GM20431 (cell line): Measurements from ENCODE around the gene UNC80.

Experiments
- in situ Hi-C: fragments of 300-500 bp; cut with MseI, MboI; formaldehyde crosslinking; loops from one replicate; pipeline ENCODE4 v1.15.0; 2020; ENCODE audit warnings: low sequenced_read_pairs; ENCODE audit not compliant: unreplicated experiment

UNC80 gene

DNA sequence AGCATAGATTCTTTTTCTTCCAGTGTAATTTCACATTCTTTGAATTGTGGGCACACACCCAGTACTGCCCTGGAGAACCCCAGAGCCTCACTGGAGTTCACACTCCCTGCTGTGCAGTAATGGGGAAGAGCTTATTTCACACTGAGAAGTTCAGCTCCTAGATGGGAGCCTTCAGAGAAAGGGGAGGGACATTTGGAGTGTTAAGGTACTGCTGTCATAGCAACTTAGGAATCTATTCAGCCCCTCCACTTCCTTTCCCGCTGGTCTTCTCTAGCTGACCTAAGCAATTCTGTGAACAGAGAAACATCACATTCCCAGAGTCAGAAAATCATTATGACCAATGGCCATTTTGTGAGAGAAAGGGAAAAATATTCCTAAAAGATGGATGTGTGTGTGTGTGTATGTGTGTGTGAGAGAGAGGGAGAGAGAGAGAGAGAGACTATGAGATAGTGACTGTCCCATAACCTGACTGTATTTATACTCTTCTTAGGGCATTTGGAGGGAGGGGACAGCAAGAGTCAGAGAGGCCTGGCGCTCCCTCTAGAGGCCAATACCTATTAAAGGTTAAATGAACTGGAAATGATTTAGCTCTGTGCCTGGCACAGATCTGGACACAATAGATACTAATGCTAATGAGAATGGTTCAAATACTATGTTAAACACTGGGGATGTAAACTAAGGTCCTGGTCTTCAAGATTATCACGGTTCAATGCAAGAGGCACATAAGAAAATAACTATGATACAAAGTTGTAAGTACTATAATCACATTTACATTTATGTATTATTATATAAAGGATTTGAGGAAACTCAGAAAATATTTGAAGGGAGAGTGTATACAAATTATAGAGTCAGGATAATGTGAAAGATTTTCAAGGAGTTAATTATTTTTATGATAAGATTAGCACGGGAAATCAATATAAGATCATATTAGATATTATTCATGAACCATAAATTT lies 189.3 kb downstream of the UNC80 start:
- in situ Hi-C loops = no loop called here

DNA sequence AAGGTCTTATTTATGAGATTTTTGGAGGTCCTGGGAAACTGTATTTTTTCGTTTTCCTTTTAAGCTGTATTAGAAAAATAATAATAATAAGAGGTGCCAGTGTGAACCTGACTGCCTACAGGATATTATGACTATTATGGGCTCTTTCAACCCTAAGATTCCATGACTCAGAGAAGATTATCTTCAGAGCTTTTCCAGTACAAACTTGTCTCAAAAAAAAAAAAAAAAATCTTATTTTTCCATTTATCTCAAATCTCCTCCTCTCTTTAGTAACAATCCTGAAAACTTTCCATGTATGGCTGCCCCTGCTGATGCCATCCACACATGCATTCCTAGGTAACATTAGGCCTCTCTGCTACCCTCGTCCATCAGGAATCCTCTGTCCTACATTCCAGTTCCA lies 194.1 kb downstream of the UNC80 start:
- in situ Hi-C loops = no loop called here

DNA sequence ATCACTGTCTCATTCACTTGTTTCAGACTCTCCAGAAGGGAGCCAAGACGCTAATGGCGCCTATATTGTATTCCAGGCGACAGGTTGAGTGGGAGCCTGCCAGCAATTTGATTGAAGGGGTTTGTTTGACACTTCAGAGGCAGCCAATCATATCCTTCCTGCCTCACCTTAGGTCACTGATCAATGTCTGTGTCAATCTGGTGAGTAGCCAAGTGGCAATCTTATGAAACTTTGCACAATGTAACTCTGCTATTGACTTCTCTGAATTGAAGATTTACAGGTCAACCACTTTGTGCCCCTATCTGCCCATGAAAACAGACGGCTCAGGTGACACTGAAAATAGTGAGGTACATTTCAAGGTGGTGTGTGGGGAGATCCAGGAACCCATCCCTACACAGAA lies 198.1 kb downstream of the UNC80 start:
- in situ Hi-C loops = loop anchor here (10.0 kb wide), 1 partner anchor 225 kb away; no protein-coding TSS in a partner anchor

GRCh38 chr2:209970271-209970670 lies 198.6 kb downstream of the UNC80 start:
- in situ Hi-C loops = loop anchor here (10.0 kb wide), 1 partner anchor 225 kb away; no protein-coding TSS in a partner anchor

GRCh38 chr2:209970711-209971110 lies 199.1 kb downstream of the UNC80 start:
- in situ Hi-C loops = loop anchor here (10.0 kb wide), 1 partner anchor 224 kb away; no protein-coding TSS in a partner anchor

- in situ Hi-C loops = loop anchor here (10.0 kb wide), 1 partner anchor 221 kb away; no protein-coding TSS in a partner anchor
Measured at GRCh38 chr2:209973328-209973727, 201.7 kb downstream of the UNC80 start.

DNA sequence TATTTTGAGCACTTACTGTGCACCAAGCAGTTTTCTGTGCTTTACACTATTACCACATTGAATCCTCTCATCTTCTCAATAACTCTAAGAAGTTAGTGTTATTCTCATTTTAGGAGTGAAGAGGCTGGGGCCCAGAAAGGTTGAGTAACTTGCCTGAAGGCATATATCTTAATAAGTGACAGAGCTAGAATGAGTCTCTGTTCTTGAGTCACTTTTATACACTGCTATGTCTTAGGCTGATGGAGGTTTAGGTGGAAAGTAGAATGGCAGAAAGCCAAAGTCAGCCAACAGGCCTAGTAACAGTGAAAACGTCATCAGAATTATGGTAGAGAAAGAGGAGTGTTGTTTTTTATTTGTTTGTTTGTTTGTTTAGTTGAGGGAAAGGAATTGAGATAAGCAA lies 202.9 kb downstream of the UNC80 start:
- in situ Hi-C loops = loop anchor here (10.0 kb wide), 1 partner anchor 220 kb away; no protein-coding TSS in a partner anchor

GRCh38 chr2:209976698-209977385 lies 205.2 kb downstream of the UNC80 start:
- in situ Hi-C loops = loop anchor here (10.0 kb wide), 1 partner anchor 218 kb away; no protein-coding TSS in a partner anchor

- in situ Hi-C loops = loop anchor here (10.0 kb wide), 1 partner anchor 217 kb away; no protein-coding TSS in a partner anchor
Measured at GRCh38 chr2:209977386-209978239, 206.0 kb downstream of the UNC80 start.

GRCh38 chr2:209984291-209984690 lies 212.7 kb downstream of the UNC80 start:
- in situ Hi-C loops = no loop called here

GRCh38 chr2:209985874-209986273 lies 214.2 kb downstream of the UNC80 start:
- in situ Hi-C loops = no loop called here

GRCh38 chr2:209986415-209986814 lies 214.8 kb downstream of the UNC80 start:
- in situ Hi-C loops = no loop called here

DNA sequence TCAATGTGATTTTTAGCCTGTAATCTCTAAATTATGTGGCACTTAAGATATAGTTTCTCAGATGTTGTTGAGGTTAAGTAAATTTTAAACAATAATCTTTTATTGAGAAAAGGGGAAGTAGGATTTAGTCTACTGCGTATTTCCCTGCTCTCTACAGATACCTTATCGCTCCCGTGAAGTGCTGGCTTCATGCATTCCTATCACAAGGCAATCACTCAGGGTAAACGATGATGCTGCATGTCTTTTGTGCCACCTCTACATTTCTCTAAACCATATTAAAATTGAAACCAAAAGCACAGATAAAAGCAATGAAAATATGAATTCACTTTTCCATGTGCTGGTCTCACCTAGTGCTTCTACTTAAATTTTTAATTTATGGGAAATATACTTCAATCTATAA lies 216.4 kb downstream of the UNC80 start:
- in situ Hi-C loops = no loop called here

DNA sequence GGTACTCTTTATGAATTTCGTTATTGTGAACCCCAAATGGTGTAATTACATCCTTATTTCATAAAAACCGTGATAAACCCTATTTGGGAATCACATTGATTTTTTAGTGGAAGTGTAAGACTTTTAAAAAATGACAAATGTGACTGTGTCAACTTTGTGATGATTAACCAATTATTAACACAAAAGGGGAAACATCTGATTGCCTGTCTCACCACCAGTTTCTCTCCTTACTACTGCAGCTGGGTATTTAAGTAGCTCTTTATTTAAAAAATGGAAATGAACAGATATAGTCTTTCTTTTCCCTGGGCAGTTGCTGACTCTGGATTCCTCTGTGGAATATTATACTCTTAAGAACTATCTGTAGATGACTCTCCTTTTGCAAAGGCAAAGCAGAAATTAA lies 219.2 kb downstream of the UNC80 start:
- in situ Hi-C loops = no loop called here

- in situ Hi-C loops = no loop called here
Measured at GRCh38 chr2:209993968-209994367, 222.3 kb downstream of the UNC80 start.

DNA sequence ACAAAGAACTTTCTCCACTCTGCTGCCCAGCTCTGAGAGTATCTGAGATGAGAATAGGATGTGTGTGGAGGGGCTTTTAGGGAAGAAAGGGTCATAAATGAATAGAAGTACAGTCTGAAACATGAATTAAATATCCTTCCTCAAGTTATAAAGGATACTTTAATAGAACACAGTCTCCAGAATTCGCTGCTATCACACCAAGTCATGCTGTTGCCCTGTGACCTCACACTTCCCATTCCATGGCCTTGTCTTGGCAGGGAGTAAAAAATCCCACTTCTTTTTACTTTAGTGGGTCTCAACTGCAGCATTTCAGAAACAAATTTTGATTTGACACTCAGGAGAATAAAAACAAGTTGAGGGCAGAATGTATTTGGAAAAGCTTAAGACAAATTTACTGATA lies 227.0 kb downstream of the UNC80 start:
- in situ Hi-C loops = no loop called here

DNA sequence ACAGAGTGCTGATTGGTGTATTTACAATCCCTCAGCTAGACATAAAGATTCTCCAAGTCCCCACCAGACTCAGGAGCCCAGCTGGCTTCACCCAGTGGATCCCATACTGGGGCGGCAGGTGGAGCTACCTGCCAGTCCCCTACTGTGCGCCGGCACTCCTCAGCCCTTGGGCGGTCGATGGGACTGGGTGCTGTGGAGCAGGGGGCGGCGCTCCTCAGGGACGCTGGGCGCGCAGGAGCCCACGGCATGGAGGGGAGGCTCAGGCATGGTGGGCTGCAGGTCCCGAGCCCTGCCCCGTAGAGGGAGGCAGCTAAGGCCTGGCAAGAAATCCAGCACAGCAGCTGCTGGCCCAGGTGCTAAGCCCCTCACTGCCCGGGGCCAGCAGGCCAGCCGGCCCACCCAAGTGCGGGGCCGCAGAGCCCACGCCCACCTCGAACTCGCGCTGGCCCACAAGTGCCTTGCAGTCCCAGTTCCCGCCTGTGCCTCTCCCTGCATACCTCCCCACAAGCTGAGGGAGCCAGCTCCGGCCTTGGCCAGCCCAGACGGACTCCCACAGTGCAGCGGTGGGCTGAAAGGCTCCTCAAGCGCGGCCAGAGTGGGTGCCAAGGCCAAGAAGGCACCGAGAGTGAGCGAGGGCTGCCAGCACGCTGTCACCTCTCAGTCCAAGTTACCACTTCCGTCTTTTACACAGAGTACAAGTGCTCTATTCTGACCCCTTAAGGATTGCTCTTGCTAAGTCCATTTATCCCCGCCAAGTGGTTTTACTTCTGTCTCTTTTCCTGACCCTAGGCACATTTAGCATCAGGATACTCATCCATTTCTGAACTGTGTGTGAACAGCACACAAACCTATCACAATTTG lies 229.1 kb downstream of the UNC80 start:
- in situ Hi-C loops = no loop called here

DNA sequence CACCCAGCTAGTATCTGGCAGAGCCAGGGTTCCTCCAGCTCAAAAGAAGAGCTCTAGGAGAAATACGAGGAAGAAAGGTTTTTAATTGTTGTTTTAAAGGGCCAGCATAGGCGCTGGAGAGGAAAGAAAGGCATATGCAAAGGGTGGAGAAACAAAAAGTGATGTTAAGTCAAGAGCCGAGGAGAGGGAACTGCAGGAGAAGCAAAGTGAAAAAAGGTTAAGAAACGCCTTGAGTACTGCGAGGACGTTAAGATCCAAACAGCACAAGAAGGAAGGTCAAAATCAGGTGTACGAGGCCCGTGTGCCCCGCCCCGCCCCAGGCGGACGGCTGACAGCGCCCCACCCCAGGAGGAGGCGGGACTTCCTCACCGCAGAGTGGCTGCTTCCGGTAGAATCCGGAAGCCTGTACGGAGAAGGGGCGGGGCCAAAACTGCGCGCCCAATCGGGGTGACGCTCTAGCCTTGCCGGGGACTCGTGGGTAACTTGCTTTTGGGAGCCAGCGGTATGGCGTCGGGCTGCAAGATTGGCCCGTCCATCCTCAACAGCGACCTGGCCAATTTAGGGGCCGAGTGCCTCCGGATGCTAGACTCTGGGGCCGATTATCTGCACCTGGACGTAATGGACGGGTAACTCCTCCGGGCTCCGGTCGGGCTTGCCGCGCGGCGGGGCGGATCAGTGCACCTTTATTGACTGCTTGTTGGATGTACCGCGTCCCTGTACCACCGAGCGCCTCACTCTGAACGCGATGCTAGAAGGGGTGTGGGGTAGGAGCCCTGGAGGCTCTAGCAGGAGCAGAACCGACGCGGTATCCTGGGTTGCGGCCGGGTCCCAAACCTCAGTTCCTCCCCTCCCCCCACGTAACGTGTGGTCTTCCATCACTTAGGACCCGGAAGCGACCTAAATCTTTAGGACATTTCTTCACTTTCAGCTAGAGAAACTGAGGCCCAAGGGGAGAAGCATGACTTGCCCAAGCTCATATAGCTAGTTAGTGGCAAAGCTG lies 230.8 kb downstream of the UNC80 start, which contains the start of gene RPE:
Gene RPE (plus strand): TSS at position 481 of the 1,000 bp plus-strand sequence. CDS start 24 bp downstream, at position 505.
- in situ Hi-C loops = no loop called here
